PC-9 (cell line): ENCODE measurements around the gene AGAP1.

ENCODE experiments used
- CTCF ChIP-seq: fragments of 200-600 bp; sonication (generic); conservative IDR thresholded peaks from 2 replicates; pipeline ENCODE4 v1.6.1; 2017; ENCODE audit warnings: mixed run types, antibody characterized with exemption, mild to moderate bottlenecking, moderate library complexity
- EZH2 ChIP-seq: fragments of 200-600 bp; sonication (generic); IDR thresholded peaks from 2 replicates; pipeline ENCODE4 v1.8.0; 2017; ENCODE audit warnings: antibody characterized with exemption, low read depth

GRCh38 chr2:235810252-235810651 lies 316.4 kb downstream of the AGAP1 start:
- TF ChIP-seq EZH2: no peak
- TF ChIP-seq CTCF: no peak
